Limb (tissue), 2 donors: ENCODE measurements around the gene TSNAXIP1.

ENCODE experiments used
- DNase-seq, 2 donors: peaks; one replicate each; pipeline ENCODE4 v3.0.0-alpha.2; 2016; ENCODE audit errors: extremely low spot score in 2 of 2

TSNAXIP1 gene

GRCh38 chr16:67806428-67807147 lies at the start of gene TSNAXIP1, which contains the start of gene RANBP10:
TSNAXIP1 (plus strand) TSS chr16:67806889; CDS start chr16:67807150, 261 bp downstream.
RANBP10 (minus strand) TSS chr16:67806560; CDS start chr16:67806536, 24 bp downstream.
- DNase-seq, result peak; percentile 97 to 99

GRCh38 chr16:67758006-67758405 lies 48.7 kb upstream of the TSNAXIP1 start:
- no peak for DNase-seq

- no peak for DNase-seq
These were observed 47.7 kb upstream of the TSNAXIP1 start for GRCh38 chr16:67758966-67759365.

- DNase-seq, result no peak
These were observed 46.3 kb upstream of the TSNAXIP1 start for GRCh38 chr16:67760206-67760955.

- no peak for DNase-seq
These were observed 45.8 kb upstream of the TSNAXIP1 start for GRCh38 chr16:67760956-67761230.

GRCh38 chr16:67761924-67762323 lies 44.8 kb upstream of the TSNAXIP1 start:
- DNase-seq, result no peak

GRCh38 chr16:67762385-67762784 lies 44.3 kb upstream of the TSNAXIP1 start:
- DNase-seq, result no peak

- no peak for DNase-seq
These were observed 43.6 kb upstream of the TSNAXIP1 start for GRCh38 chr16:67763066-67763465.

GRCh38 chr16:67764158-67764667 lies 42.5 kb upstream of the TSNAXIP1 start:
- no peak for DNase-seq

GRCh38 chr16:67766291-67766690 lies 40.4 kb upstream of the TSNAXIP1 start:
- DNase-seq, result no peak

- DNase-seq, result no peak
These were observed 38.7 kb upstream of the TSNAXIP1 start for GRCh38 chr16:67767953-67768352.

GRCh38 chr16:67770346-67770991 lies 36.2 kb upstream of the TSNAXIP1 start:
- no peak for DNase-seq

- DNase-seq, result no peak
These were observed 33.6 kb upstream of the TSNAXIP1 start for GRCh38 chr16:67773099-67773498.

- DNase-seq, result no peak
These were observed 32.9 kb upstream of the TSNAXIP1 start for GRCh38 chr16:67773569-67774456.

GRCh38 chr16:67774457-67774853 lies 32.2 kb upstream of the TSNAXIP1 start:
- no peak for DNase-seq

GRCh38 chr16:67775273-67775672 lies 31.4 kb upstream of the TSNAXIP1 start:
- no peak for DNase-seq

GRCh38 chr16:67779256-67780014 lies 27.3 kb upstream of the TSNAXIP1 start:
- no peak for DNase-seq

- no peak for DNase-seq
These were observed 25.7 kb upstream of the TSNAXIP1 start for GRCh38 chr16:67780847-67781564.

- no peak for DNase-seq
These were observed 25.1 kb upstream of the TSNAXIP1 start for GRCh38 chr16:67781565-67781921.
